Thyroid gland (tissue), 4 donors: ENCODE results near the gene POFUT2.

Experiments
- CTCF ChIP-seq, 6 experiments: fragments of 200-600 bp in 3 of 6; fragments of 450-650 bp in 3 of 6; sonication (generic) in 3 of 6; IDR thresholded peaks; one replicate each; pipeline ENCODE4 v1.5.1; 2016 to 2019; ENCODE audit warnings: antibody characterized with exemption in 6 of 6, mild to moderate bottlenecking in 2 of 6, inconsistent platforms in 1 of 6, moderate library complexity in 1 of 6
- POLR2A ChIP-seq, 2 donors: fragments of 450-650 bp; IDR thresholded peaks; one replicate each; pipeline ENCODE4 v1.6.1; 2017; ENCODE audit warnings: antibody characterized with exemption in 2 of 2, mild to moderate bottlenecking in 2 of 2, moderate library complexity in 1 of 2

- no peak for TF ChIP-seq CTCF (IDR thresholded peaks at IDR 0.05)
- no peak for TF ChIP-seq POLR2A (IDR thresholded peaks at IDR 0.05)
These were observed 60.0 kb downstream of the POFUT2 start for GRCh38 chr21:45227735-45228134.
